RPMI8226 (cell line): Measurements from ENCODE around the gene MRPL47.

Experiments used
- DNase-seq: peaks from one replicate; pipeline ENCODE4 v3.0.0-alpha.2; 2015

Gene MRPL47

DNA sequence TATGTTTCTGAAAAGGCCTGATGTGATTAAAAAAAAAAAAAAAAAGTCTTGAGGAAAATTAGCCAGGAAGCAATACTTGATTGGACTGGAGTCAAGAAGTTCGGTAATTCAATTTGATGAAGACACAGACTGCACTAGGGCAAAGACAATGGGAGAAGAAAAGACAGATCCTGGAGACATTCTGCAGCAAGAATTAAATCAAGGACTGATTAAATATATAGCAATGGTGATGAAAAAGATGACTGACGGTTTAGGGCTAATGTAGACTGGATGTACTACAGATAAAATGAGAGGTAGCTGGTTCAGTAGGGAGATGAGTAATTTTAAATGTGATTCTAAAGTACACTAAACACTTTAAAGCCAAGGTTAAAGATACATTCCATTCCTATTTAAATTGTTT is 13.8 kb downstream of the MRPL47 start:
- DNase-seq: no peak

DNA sequence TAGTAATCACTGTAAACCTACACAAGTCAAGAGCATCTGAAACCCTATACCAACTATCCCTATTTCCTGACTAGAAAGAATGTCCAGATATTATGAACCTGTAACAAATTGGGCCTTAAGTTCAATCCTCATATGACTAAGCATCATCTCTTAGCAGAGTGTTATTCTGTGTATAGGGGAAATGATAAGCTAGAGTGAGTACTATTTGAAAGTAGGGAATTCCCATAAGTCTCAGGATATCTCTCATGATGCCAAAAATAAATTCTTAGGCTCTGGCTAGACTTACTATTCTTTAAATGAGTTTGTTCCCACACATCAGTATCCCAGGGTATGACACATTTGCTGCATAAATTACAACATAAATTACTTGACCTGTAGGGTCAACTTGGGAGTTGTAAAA is 15.3 kb downstream of the MRPL47 start:
- no peak for DNase-seq

DNA sequence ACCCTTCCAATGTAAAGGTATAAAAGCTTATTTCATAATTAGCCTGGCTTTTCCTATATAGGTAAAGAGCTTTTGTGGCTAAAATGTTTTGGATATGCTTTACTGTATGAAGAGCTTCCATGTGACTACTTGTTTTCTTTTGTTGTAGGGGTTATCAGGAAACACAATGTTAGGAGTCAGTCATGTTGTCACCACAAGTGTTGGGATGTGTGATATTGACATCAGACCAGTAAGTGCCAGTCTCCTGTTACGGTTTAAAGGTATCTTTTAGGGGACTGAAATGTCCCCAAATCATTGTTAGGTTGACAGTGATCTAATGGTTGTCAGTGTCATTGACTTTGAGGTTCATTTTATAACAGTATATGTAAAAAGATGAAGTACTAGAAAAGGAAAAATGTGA is 23.4 kb downstream of the MRPL47 start:
- DNase-seq: no peak

DNA sequence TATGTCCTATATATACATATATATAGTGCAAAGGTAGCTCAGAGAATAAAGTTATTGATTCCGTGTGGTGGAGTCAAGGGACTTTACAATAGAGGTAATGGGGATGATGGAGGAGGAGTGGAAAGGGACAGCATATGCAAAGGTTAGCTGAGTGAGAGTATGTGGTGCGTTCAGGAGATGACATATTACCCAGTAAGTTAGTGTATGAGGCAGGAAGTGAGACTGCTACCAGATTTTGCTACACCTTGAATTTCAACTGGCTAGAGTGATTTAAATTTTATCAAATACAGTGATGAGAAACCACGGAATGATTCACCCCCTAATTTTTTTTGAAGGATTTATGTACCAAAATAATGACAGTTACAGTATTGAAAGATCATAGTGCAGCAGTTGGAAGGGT is 38.9 kb downstream of the MRPL47 start:
- DNase-seq: no peak

DNA sequence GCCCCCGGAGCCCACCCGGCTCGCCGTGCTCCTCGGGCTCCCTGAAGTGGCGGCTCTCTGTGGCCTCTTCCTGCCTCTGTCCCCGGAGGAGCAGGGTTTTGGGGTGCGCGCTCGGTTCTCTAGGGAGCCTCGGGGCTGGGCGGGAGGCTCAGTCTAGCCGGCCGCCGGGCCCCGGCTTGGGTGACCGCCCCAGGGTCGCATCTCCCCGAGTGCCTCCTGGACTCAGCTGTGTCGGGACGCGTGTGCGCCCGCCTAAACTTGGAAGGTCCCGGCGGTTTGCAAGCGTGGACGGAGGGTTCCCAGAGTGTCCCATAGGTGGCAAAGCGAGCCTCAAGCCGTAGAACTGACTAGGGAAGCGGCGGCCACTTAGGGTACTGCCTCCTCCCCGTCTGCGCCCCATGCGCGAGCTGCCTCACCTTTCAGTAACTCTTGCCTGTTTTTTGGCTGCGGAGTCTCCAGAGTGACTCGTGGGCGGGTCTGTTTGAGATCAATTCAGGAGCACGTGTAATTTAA is 41.1 kb downstream of the MRPL47 start:
- peak; percentile 95 for DNase-seq

- peak; percentile 100 for DNase-seq
Observed at GRCh38 chr3:179562591-179563270, 41.7 kb downstream of the MRPL47 start, which contains the start of gene ACTL6A. ACTL6A (plus strand) TSS chr3:179562926; CDS start chr3:179563093, 167 bp downstream.

GRCh38 chr3:179560791-179561190 is 43.6 kb downstream of the MRPL47 start:
- DNase-seq: no peak

DNA sequence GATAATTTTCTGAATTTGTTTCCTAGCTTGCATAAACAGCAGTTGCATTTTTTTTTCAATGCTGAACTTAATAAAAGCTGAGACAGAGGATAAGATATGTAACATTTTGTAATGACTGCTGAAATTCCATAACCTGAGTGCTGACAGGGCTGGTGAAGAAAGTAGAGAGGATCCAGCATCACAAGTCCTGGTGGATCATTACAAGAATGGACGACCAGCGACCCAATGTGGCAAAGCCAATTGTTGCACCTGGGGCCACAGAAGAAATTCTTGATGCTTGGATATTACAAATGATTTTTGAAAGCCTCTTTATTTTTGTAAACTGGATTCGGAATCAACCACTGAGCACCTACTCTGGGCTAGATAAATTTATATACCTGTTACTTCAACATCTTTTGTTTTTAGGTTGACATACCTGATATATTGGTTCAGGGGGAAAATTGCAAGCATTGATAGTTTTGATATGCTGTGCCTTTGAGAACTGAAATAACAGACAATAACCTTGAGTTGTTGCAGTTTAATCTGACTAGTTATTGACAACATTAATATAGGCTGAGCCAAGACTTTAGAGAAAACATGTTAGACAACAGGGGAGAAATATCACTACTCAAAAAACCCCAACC is 45.6 kb downstream of the MRPL47 start:
- DNase-seq: peak; percentile 85

GRCh38 chr3:179551349-179552105 is 52.9 kb downstream of the MRPL47 start:
- DNase-seq: no peak

GRCh38 chr3:179546814-179547241 is 57.6 kb downstream of the MRPL47 start:
- peak; percentile 93 for DNase-seq

- no peak for DNase-seq
Observed at GRCh38 chr3:179544981-179545645, 59.3 kb downstream of the MRPL47 start.

- DNase-seq: no peak
Observed at GRCh38 chr3:179542375-179542774, 62.1 kb downstream of the MRPL47 start.

DNA sequence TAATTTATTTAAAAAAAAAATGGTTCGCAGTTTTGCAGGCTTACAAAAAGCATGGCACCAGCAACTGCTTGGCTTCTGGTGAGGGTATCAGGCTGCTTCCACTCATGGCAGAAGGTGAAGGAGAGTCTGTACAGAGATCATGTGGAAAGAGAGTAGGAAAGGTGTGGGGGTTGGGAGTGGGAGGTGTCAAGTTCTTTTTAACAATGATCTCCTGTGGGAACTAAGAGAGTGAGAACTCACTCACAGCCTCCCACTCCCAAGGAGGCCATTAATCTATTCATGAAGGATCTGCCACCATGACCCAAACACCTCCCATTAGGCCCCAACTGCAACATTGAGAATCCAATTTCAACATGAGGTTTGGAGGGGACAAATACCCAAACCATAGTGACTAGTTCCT is 62.8 kb downstream of the MRPL47 start:
- no peak for DNase-seq

DNA sequence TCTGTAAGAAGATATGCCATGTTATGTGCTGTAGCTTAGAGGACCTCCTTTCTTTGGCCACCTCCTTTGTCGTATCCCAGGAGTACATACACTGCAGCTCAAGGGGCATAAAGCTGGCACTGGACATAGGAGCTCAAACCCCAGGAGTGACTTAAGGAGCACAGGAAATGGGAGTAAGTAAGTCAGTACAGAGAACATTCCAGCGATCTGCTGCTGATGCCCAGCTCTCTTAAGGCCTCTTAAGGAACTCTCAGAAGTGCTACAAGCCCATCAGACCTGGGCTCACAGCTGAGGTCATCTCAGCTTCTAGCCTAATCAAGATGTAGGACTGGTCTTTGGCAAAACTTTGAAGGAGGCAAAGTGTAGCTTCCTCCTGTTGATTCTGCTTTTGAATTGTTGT is 63.3 kb downstream of the MRPL47 start:
- no peak for DNase-seq
